CD4-positive, alpha-beta T cell (primary cell): ENCODE data around the gene LAGE3. TPM values are rescaled to one million over a fixed set of nuclear protein-coding genes. Genes with fewer than 3 reads are reported as not detected.
A peak's percentile ranks its signal among the peaks of the same experiment; 100 is the strongest.

Experiments used
- ATAC-seq: fragments of 200-7000 bp; cut with Tn5 transposase; one replicate; pipeline ENCODE4 v1.10.0; 2022; ENCODE audit warnings: mild to moderate bottlenecking; ENCODE audit not compliant: poor library complexity
- CTCF ChIA-PET: fragments of 350-600 bp; sonication (Branson Sonifier 250); formaldehyde crosslinking; loops from one replicate; lab custom pipeline; 2021; ENCODE audit warnings: antibody characterized with exemption, inconsistent platforms; lab: Charles Lee
- POLR2A ChIA-PET: fragments of 350-600 bp; sonication (Branson Sonifier 250); formaldehyde crosslinking; loops from one replicate; lab custom pipeline; 2021; ENCODE audit warnings: antibody characterized with exemption, inconsistent platforms; lab: Charles Lee
- DNase-seq, 14 experiments: peaks; one replicate each; pipeline ENCODE4 v3.0.0-alpha.2; 2013 to 2020; ENCODE audit warnings: mixed read lengths in 2 of 14
- H3K27ac ChIP-seq, 2 donors: one replicate each; pipeline versions ENCODE4 v1.5.1 to v1.7.0; 2013; ENCODE audit warnings: low read length in 2 of 2, low read depth in 1 of 2, mild to moderate bottlenecking in 1 of 2
- H3K27me3 ChIP-seq, 2 experiments: 1 replicate in 1 of 2; 2 replicates in 1 of 2; pipeline versions ENCODE4 v1.6.1 to v1.7.0; 2013; ENCODE audit warnings: low read length in 2 of 2, control low read depth in 1 of 2, mild to moderate bottlenecking in 1 of 2, moderate library complexity in 1 of 2; ENCODE audit not compliant: insufficient read depth in 2 of 2, control insufficient read depth in 1 of 2
- H3K36me3 ChIP-seq: one replicate; pipeline ENCODE4 v1.6.1; 2013; ENCODE audit warnings: low read length, control low read depth; ENCODE audit not compliant: insufficient read depth
- H3K4me1 ChIP-seq: one replicate; pipeline ENCODE4 v1.6.1; 2013; ENCODE audit warnings: low read length, control low read depth; ENCODE audit not compliant: insufficient read depth
- H3K4me3 ChIP-seq: one replicate; pipeline ENCODE4 v1.5.1; 2013; ENCODE audit warnings: mild to moderate bottlenecking, low read length, moderate library complexity
- H3K9me3 ChIP-seq, 2 experiments: 1 replicate in 1 of 2; 2 replicates in 1 of 2; pipeline versions ENCODE4 v1.6.1 to v1.7.0; 2013; ENCODE audit warnings: low read length in 2 of 2, mild to moderate bottlenecking in 2 of 2, control low read depth in 1 of 2, moderate library complexity in 1 of 2; ENCODE audit not compliant: control insufficient read depth in 1 of 2, insufficient read depth in 1 of 2
- H3K27ac Mint-ChIP-seq: one replicate; pipeline ENCODE4 v1.8.0; 2020; ENCODE audit warnings: mixed read lengths
- H3K27me3 Mint-ChIP-seq: one replicate; pipeline ENCODE4 v1.8.0; 2021; ENCODE audit warnings: mixed read lengths
- H3K36me3 Mint-ChIP-seq: one replicate; pipeline ENCODE4 v1.8.0; 2021; ENCODE audit warnings: low read depth, mixed read lengths
- H3K4me1 Mint-ChIP-seq: one replicate; pipeline ENCODE4 v1.8.0; 2021; ENCODE audit warnings: low read depth, mixed read lengths
- H3K4me3 Mint-ChIP-seq: one replicate; pipeline ENCODE4 v1.8.0; 2020; ENCODE audit warnings: mild to moderate bottlenecking, mixed read lengths
- H3K9me3 Mint-ChIP-seq: one replicate; pipeline ENCODE4 v1.8.0; 2020; ENCODE audit warnings: mixed read lengths
- intact Hi-C, 2 experiments: fragments of 100-400 bp; cut with DNase I in 1 of 2; cut with micrococcal nuclease in 1 of 2; formaldehyde crosslinking; loops; one replicate each; pipeline versions ENCODE4 v1.15.1 to v1.9.0; 2023 to 2025; cut with DNase I, micrococcal nuclease
- total RNA-seq, 174 experiments: library from RNA in 2 of 174; stranded (reverse) in 2 of 174; gene quantifications; one replicate each; pipeline ENCODE4 v1.2.3 and lab custom pipeline; 2021 to 2026
- TF ChIP-seq, protein P1 (sequence below): fragments of 200-600 bp; IDR thresholded peaks from one replicate; pipeline ENCODE4 v1.8.0; 2022; ENCODE audit warnings: antibody characterized with exemption, mild to moderate bottlenecking

LAGE3 gene
- total RNA-seq, 2 experiments from 2014 or later: 5.7 to 6.6 TPM

DNA sequence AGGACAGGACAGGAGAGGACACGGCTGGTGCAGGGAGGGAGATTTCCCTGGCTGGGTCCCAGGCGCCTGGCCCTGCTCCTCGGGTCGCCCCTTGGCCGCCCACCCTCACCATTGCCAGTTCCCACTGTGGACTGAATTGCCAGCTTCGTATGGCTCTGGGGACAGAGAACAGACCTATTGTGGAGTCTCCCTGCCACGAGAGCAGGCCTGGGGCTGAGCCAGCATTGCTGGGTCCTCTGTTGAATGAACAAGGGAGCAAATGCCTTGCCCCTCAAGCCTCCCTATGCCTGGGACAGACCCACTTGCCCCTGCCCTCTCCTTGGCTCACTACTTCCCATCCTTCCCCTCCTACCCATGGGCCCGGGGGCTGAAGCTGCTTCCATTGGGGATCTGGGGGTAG, 16.7 kb downstream of the LAGE3 start:
- no peak overlapping the region for H3K4me3 ChIP-seq
- ATAC-seq (no peak), DNase-seq (no peak)
- Mint-ChIP-seq H3K27me3 (no peaks in the 10 kb centered on the region), H3K27ac (no peak overlapping the region), H3K36me3 (peaks cover 16% of the 10 kb centered on the region), H3K4me3 (no peak overlapping the region), H3K4me1 (peaks cover 7% of the 10 kb centered on the region), H3K9me3 (no peaks in the 10 kb centered on the region)
- H3K36me3 ChIP-seq: peaks cover 48% of the 10 kb centered on the region
- peaks cover 19% of the 10 kb centered on the region for H3K4me1 ChIP-seq
- no peaks in the 10 kb centered on the region for H3K9me3 ChIP-seq
- no peak overlapping the region for H3K27ac ChIP-seq
- ChIA-PET POLR2A (no interaction called here), CTCF (no interaction called here)
- H3K27me3 ChIP-seq: no peaks in the 10 kb centered on the region
- intact Hi-C loops: no loop called here
- TF ChIP-seq, protein P1, sequence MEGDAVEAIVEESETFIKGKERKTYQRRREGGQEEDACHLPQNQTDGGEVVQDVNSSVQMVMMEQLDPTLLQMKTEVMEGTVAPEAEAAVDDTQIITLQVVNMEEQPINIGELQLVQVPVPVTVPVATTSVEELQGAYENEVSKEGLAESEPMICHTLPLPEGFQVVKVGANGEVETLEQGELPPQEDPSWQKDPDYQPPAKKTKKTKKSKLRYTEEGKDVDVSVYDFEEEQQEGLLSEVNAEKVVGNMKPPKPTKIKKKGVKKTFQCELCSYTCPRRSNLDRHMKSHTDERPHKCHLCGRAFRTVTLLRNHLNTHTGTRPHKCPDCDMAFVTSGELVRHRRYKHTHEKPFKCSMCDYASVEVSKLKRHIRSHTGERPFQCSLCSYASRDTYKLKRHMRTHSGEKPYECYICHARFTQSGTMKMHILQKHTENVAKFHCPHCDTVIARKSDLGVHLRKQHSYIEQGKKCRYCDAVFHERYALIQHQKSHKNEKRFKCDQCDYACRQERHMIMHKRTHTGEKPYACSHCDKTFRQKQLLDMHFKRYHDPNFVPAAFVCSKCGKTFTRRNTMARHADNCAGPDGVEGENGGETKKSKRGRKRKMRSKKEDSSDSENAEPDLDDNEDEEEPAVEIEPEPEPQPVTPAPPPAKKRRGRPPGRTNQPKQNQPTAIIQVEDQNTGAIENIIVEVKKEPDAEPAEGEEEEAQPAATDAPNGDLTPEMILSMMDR: no peak

GRCh38 chrX:154460326-154460725, 18.8 kb downstream of the LAGE3 start:
- Histone ChIP-seq H3K9me3 (no peaks in the 10 kb centered on the region), H3K36me3 (peaks cover 32% of the 10 kb centered on the region), H3K27ac (no peak overlapping the region), H3K4me3 (no peak overlapping the region), H3K27me3 (no peaks in the 10 kb centered on the region), H3K4me1 (peaks cover 23% of the 10 kb centered on the region)
- ATAC-seq (no peak), DNase-seq (no peak)
- H3K27ac Mint-ChIP-seq: peak overlapping the region; percentile 36
- POLR2A ChIA-PET: interaction anchor here (0.8 kb wide), 1 partner anchor 62 kb away, joined by 3 read pairs; the partner anchor contains the start of gene RPL10
- H3K4me1 Mint-ChIP-seq: peaks cover 11% of the 10 kb centered on the region
- peak overlapping the region; percentile 72 for H3K4me3 Mint-ChIP-seq
- CTCF ChIA-PET: interaction anchor here (0.6 kb wide), 1 partner anchor 36 kb away, joined by 3 read pairs; no protein-coding TSS in a partner anchor
- H3K27me3 Mint-ChIP-seq: no peaks in the 10 kb centered on the region
- TF ChIP-seq, protein P1: no peak
- intact Hi-C loops: no loop called here
- peaks cover 19% of the 10 kb centered on the region for H3K36me3 Mint-ChIP-seq
- H3K9me3 Mint-ChIP-seq: no peaks in the 10 kb centered on the region

GRCh38 chrX:154459832-154460231, 19.2 kb downstream of the LAGE3 start:
- ATAC-seq: no peak
- intact Hi-C loops: loop anchor here in 1 of 2 experiments (2.0 kb wide), 1 partner anchor 23 kb away; the partner anchor contains the start of gene GDI1
- Histone ChIP-seq H3K4me1 (peaks cover 23% of the 10 kb centered on the region), H3K9me3 (no peaks in the 10 kb centered on the region), H3K4me3 (no peak overlapping the region), H3K27ac (no peak overlapping the region), H3K36me3 (peaks cover 28% of the 10 kb centered on the region), H3K27me3 (no peaks in the 10 kb centered on the region)
- Mint-ChIP-seq H3K27ac (peak overlapping the region; percentile 36), H3K9me3 (no peaks in the 10 kb centered on the region), H3K27me3 (no peaks in the 10 kb centered on the region), H3K36me3 (peaks cover 19% of the 10 kb centered on the region), H3K4me1 (peaks cover 11% of the 10 kb centered on the region), H3K4me3 (peak overlapping the region; percentile 72)
- DNase-seq: no peak
- ChIA-PET CTCF (no interaction called here), POLR2A (interaction anchor here (1.1 to 1.8 kb wide), 2 partner anchors 14 to 31 kb away, joined by 3 to 8 read pairs; partner anchors contain the start of gene SLC10A3)
- TF ChIP-seq, protein P1: no peak
